ENCODE results near the gene RASGEF1B.

DNA sequence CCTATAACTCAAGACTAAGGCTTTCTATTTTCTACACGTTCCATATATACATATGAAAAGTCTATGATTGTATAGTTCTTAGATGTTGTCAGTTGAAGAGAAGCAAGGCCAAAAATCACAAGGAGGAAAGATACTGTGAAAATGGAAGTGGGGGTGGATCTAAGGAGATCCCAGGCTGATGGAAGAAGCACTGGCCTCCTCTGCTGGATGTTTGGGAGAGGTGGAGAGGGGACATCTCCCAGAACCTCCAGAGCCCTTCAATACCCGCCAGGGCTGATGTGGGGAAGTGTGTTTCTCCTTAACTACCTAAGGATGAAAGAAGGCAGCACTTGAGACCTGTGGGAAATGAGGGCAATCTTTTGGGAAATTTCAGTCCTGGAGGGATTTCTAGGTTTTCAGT is 67.4 kb downstream of the RASGEF1B start:
- TF ChIP-seq, protein P1, sequence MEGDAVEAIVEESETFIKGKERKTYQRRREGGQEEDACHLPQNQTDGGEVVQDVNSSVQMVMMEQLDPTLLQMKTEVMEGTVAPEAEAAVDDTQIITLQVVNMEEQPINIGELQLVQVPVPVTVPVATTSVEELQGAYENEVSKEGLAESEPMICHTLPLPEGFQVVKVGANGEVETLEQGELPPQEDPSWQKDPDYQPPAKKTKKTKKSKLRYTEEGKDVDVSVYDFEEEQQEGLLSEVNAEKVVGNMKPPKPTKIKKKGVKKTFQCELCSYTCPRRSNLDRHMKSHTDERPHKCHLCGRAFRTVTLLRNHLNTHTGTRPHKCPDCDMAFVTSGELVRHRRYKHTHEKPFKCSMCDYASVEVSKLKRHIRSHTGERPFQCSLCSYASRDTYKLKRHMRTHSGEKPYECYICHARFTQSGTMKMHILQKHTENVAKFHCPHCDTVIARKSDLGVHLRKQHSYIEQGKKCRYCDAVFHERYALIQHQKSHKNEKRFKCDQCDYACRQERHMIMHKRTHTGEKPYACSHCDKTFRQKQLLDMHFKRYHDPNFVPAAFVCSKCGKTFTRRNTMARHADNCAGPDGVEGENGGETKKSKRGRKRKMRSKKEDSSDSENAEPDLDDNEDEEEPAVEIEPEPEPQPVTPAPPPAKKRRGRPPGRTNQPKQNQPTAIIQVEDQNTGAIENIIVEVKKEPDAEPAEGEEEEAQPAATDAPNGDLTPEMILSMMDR (IDR thresholded peaks at IDR 0.05; ENCODE audit: low read depth, low read length): no peak; the same call in 1 of the 2 replicates
- no peak for TF ChIP-seq EZH2phosphoT487 (IDR thresholded peaks at IDR 0.05; ENCODE audit: low read depth)
